GM18868 (cell line): Measurements from ENCODE around the gene RANBP10.

Source experiments
- ATAC-seq: cut with Tn5 transposase; IDR thresholded peaks from one replicate; pipeline ENCODE4 v1.9.1; 2021; ENCODE audit warnings: mild to moderate bottlenecking, moderate library complexity; ENCODE audit not compliant: unreplicated experiment

Gene RANBP10

DNA sequence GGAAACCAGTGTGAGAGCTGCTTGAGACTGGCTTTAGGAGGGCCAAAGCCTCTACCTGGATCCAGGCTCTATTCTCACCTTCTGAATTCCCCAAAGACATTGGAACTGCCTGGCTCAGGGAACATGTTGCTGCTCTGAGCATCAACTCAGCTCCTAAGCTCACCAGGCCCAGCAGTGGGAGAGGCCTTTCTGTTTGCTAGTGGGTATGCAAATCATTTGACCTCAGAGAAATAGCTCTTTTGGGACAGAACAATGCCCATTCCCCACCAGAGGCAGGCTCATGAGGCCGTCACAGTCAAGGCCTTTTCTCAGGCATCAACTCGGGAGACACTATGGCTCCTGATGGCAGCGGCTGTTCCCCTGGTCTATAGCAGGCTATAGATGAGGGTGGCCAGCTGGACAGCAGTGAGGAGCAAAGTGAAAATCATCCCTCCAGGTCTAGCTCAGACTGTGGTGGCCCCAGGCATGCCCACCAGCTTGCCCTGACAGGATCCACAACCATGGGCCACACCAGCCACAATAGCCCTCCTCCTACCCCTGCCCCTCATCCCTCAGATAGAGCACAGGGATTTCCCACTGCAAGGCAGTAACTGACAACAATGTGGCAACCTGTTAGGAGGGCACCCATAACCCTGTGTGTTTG lies 56.8 kb downstream of the RANBP10 start:
- ATAC-seq = no peak

DNA sequence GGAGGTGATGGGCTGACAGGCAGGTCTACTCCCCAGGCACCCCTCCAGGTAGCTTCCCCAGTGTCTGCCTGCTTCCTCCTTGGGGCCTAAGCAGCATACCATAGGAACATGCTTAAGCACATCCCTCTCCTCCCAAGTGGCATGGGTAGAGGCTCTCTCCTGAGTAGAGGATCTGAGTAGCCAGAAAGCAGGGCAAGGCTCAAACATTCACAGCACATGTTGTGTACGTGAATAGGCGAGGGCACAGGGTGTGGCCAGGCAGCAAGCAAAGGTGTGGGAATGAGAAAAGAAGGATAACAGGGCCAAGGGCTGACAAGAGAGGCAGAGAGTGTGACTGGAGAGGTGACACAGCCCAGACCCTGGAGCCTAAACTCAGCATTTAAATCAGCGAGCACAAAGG lies 57.5 kb downstream of the RANBP10 start:
- ATAC-seq = no peak

DNA sequence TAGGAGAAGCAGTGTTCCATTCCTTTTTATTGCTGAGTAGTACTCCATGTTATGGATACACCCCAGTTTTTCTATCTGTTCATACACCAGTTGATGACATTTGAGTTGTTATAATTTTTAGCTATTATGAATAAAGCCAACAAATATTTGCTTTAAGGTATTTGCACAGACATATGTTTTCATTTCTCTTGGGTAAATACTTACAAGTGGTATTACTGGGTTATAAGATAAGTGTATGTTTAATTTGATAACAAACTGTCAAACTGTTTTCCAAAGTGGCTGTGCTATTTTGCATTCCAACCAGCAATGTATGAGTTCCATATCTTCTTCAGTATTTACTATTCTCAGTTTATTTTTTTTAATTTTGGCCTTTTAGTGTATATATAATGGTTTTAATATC lies 59.5 kb downstream of the RANBP10 start:
- ATAC-seq = no peak

DNA sequence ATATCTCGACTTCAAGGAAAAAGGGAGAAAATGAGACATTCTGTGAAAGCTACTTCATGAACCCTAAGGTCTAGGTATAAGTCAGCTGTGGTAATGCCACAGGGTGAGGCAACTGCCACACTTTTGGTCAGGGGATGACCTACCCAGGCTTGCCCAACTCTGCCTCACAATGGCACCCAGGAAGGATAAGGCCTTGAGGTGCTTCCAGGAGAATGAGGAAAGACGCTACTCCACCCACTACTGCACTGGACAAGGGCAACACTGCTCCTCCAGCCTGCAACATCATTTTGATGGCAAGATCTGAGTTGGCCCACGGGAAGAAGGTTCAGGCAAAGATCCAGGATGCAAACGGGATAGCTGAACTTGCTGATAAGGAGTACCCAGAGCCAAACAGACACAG lies 65.2 kb downstream of the RANBP10 start:
- ATAC-seq = no peak

DNA sequence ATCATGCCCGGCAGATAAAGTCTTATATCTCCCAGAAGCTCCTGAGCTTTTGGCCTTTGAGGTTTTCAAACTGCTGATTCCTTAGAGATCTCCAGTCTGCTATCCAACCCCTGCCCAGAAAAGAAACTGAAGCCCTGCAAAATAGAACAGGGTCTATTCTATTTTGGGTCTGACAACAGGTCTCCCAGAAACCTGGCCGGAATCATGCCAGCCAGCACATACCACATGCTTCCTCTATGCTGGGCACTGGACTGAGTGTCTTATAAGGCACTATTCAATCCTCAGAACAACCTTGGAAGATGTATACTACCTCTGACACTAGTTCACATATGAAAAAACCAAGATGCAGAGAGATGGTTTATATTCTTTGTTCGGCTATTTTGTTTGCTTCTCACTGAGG lies 66.0 kb downstream of the RANBP10 start:
- no peak for ATAC-seq

DNA sequence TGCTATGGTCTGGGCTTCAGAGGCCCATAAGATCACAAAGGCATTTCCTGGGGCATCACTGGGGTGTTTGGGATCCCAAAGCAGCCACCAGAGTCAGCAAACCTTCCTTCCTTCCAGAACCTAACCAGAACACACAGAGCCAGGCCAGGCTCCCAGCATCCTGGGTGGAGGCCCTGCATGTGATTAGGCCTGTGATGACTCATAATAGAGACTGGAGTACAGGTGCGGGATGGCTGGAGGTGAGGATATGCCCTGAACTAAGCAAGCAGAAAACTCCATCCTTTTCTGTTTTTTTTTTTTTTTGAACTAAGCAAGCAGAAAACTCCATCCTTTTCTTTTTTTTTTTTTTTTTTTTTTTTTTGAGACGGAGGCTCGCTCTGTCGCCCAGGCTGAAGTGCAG lies 69.5 kb downstream of the RANBP10 start:
- no peak for ATAC-seq

DNA sequence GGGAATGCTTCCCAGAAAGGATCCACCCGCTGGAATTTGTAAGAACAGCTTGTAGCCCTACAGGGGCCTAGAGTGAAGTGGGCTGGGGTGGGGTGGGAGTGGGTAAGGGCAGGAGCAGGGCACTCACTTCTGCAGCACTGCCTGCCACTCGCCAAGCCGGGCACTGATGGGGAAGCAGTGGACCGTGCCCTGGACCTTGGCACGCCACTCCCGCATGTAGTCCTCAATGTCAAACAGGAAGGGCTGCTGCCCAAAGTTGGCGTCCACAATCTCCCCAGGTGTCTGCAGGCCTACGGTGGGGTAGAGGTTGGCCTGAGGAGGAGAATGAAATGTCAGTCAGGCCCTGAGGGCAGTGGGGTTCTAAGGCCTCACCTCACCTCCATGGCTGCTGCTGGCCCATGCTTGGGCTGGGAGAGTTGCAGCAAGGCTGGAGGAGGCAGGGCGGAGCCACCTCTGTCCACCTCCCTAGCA lies 71.6 kb downstream of the RANBP10 start:
- ATAC-seq = no peak

DNA sequence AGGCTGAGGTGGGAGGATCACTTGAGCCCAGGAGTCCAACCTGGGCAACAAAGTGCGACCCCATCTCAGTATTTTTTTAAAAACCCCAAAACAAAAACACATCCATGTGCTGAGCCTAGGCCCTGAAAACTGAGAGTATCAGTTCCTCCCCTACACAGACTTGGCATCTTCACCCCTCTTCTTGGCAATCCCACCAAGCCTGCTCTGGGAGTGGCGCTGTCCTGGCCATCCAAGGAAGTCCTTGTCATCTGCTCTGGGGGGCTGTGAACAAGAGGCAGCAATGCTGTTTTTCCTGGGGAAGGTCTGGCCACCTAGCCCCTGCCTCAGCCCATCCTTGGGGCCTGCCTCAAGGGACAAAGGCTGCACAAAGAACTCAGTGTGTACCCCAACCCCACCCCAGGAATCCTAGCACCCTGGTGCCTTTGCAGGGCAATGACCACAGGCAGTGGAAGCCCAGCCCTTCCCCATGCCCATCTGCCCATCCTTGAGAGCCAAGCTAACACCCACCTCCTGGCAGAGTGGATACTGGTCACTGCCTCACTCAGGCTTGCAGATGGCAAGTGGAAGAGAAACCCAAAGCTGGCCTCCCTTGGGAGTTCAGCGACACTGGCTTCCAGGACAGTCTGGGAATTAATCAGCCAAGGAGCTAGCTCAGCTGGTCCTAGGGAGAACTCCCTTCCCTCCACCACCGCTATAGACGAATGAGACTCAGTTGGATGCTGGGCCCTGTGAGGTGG lies 72.5 kb downstream of the RANBP10 start:
- ATAC-seq = no peak

DNA sequence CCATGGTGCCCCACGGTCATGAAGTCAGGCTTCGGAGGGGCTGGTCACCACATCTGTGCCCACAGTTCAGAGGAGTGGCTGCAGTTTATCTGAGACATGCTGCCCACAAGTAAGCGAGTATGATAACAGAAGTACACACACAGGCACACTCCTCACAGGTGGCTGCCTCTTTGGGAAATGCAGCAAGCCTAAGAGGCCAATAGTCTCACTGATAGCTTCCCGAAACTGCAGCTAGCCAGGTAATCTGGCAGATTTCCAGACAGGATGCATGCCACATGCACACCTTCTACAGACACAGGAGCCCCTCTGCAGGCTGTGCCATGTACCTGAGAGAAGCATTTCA lies 74.6 kb downstream of the RANBP10 start:
- no peak for ATAC-seq

DNA sequence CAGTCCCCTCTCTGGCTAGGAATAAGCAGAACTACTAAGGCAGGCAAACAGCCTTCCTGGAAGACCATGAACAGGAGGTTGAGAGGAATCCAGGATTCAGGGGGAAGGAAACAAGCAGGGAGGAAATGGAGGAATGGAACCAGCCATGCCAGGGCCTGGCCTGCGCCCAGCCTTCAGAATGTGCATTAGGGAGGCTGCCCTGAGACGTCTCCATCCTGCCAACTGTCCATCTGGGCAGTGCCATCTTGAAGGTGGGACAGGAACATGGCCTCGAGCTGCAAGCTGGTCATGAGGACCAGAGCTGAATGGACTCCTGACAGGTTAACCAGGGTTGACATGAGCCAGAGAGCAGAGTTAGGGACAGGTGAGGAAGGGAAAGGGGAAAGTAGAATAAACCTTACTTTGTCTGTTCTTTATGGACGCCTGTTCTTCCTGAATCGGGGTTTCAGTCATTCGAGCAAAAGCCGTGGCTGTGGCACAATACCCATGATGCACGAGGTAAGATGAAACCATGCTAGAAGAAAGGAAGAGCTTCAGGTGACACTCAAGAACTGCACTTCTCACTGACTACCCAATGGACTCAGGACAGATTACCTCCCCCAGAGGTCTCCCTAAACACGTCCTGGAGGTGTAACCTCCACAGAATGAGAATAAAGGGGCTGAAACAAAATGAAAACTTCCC lies 75.1 kb downstream of the RANBP10 start:
- ATAC-seq = no peak

DNA sequence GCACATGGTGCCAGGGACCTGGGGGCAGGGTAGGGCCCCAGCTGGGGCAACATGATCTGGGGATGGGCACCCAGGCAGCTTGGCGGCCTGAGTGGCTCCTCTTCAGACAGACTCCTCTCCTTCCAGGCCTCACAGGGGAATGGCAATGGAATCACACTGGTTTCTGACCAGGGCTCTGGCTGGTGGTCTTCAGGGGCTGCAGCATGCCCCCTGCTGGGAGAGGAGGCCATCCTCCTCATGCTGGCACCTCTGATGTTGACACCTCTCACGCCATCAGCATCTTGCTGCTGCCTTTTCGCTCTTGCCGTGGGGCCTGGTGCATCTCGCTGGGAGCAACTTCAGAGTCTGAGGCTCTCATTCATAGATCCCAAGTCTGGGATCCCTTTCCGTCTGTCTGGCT lies 76.0 kb downstream of the RANBP10 start:
- no peak for ATAC-seq

DNA sequence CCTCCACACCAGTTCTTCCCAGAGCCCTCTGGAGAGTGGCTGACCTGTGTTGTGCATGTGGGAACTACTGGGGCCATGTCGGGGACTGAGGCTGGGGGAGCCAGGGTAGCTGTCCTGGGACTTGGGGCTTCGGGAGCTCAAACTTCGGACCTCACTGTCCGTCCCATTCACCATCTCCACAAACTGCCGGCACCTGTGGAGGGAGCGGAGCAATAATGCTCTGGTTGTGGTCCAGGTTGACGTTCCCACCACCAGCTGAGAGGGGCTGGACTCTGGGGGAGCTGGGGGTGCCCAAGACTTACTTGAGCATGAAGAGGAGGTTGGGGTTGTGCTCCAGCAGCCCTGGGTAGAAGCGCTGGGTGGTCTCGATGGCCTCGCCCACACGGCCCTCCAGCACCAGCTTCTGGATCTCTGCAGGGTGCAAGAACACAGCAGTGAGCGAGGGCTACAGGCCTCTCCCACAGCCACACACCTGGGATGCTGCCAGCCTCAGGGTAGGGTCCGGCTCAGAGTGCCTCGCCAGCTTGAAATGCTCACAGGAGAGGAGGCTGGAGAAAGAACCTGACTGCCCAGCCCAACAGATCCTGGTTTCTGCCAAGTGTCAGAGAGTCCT lies 76.6 kb downstream of the RANBP10 start:
- no peak for ATAC-seq

DNA sequence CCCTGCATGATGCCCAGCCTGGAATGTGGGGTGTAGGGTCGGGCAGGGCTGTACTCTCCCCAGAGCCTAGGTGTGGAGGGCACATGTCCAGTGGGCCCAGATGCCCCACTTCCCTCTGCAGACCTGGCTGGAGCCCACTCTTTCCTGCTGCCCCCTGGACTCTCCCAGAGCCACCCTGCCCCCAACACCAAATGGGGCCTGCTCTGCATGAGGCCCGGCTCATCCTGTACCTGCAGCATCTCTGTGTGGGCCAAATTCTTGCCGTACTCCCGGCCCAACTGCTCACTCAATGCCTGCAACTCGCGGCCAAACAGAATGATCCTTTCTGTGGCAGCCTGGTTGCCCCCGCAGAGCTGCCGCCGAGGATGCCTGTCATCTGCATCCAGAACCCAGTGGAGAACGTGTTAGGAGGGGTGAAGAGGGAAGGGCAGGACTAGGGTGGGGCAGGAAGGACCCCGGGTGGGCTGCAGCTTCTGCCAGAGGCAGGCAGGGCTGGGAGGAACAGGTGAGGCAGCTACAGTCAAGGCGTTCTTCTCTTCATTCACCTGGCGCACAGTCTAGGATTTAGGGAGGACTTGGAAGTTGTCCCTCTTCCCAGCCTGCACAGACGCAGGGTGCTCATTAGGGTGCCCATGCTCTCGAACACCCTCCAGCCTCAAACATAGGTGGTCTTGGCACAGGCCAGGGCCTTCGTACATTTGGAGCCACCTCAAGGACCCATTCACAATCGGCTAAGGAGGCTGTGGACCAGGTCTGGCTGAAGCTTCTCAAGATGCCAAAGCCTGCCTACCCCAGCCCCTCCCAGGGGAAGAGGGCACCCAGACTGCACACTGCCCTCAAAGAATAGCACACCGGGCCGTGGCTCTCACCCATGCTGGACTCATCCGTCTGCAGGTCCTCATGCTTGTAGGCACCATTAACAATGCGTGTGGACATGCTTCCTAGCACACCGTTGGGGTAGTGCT lies 78.6 kb downstream of the RANBP10 start:
- ATAC-seq = no peak

DNA sequence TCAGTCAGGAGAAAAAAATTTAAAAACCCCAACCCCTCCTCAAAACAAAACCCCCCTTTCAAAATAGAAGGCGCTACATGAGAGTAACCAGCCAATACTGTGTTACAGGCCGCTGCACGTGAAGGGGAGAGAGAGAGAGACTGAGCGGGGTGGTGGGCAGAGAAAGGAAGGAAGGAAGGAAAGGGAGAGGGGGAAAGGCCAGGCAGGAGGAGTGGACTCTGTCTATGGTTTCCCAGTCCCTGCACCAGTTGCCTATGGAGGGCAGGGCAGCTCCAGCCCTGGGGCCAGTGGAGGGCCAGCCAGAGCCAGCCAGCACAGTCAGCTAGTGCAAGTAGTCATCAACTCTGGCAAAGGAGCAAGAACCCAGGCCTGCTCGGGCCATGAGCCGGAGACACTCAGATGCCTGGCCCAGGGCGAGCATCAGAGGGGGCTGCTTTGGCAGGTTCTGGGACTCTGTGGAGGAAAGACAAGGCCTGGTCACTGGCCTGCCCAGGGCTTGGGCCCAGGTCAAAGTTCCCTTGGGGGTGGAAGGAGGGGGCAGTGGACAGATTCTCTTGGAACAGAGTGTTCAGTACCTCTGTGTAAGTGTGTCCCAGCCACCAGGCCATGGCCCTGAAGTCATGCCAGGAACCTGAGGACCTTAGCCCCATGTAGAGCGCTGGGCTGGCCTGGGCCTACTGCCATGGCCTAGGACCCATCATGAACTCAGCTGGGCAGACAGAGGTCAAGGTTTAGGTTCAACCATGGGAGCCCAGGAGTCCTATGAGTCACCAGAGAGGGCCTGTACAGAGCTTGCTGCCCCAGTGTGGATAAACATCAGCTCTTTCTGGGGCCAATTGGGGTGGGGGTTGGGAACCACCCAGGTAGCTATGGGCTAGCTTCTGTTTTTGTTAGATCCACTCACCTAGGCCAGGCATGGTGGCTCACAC lies 80.0 kb downstream of the RANBP10 start:
- no peak for ATAC-seq

DNA sequence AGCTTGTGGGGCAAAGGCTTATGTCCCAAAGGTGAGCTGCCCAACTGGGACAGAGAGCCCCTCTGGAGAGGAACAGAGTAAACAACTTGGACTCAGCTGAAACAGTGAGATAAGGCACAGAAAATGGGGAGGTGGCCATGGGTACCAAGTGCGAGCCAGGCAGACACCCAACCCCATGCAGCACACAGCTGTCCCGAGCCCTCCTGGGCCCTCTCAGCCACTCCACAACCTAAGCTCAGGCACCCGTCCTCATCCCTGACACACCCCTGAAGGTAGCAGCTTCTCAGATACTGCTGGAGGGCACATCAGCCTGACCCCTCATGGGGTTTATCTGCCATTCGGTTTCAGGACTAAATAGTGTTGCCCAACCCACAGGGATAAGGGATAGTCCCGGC lies 82.5 kb downstream of the RANBP10 start:
- no peak for ATAC-seq

DNA sequence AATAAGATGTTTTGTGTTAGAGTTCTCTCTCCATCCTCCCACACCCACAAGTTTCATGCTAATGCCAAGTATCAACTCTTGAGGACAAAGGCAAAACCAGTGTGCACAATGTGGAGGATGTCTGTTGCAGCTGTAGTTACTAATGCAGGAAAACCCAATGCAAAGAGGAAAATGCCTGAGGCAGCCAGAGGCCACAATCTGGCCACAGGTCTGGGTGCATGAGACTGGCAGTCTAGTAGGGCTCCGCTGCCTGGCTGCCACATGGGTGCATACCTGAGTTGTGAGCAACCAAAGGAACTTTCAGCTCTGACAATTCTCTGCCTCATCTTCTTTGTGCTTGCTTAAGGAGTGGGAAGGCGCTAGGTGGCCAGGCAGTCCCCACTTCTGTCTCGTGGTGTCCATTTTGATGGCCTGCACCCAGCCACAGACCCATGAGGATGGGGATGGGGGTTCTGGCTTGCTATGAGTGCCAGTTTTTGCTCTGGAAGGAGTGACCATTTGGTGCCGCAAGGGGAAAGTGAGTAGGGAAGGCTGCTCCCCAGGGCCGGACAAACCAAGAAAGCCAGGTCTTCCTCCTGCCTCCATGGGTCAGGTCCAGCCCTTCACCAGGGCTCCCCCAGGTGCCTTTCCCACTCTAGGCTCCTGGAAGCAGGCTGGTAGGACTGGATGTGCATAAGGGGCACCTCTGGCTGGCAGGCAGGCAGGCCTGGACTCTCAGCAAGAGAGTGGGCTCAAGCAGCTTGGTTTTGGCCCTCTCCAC lies 83.0 kb downstream of the RANBP10 start:
- no peak for ATAC-seq

DNA sequence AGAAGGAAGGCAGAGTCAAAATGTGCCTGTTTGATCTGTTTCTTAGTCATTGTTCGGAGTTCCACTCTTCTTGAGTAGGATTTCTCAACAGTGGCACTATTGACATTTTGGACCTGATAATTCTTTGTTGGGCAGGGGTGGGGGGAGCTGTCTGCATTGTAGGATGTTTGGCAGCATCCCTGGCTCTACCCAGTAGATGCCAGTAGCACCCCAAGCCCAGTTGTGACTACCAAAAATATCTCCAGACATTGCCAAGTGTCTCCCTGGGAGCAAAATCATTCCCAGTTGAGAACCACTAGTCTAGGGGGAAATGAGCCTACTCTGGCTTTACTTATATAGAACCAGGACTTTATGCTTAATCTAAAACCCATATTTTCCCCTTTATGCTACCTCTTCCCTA lies 86.1 kb downstream of the RANBP10 start:
- no peak for ATAC-seq

DNA sequence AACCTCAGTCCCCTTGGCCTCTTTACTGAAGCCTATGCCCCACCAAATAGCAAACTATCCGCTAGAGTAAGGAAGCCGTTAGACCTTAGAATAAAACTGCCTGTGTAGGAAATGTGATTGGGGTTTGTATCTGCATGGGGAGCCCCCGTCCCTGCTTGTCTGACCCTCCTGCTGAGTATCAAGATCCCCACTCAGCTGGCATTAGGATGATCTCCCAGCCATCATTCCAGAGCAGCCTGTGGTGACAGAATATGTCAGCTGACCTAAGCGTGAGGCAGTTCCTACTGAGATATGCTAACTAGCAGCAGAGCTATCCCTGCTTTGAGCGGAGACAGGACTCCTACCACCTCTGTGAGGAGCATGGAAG lies 86.6 kb downstream of the RANBP10 start:
- peak; percentile 10 for ATAC-seq
